ENCODE measurements around the gene SRXN1.

The SRXN1 gene

DNA sequence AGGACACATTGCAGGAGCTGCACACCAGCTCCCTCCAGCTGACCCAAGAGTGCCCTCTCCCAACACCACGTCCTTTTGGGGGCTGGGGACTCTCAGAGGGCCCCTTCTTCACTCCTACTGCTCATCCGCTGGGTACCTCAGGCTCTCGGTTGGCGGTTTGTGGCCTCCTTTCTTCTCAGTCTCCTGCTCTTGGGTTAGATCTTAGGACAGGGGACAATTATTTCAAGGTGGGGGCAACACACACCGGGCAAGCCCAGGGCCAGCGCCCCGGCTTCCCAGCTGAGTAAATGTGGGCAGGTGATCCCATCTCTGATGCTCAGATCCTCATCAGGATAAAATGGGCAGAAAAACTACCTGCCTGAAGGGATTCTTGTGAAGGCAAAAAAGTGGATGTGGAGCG, 44.0 kb downstream of the SRXN1 start:
- no peak overlapping the region for H3K9ac ChIP-seq (ENCODE audit: low read depth in 1 of 2, low read length in 2 of 2)
- H3K27me3 ChIP-seq (ENCODE audit: control insufficient read depth in 2 of 2, insufficient read depth in 2 of 2, low read length in 2 of 2): peaks cover 35 to 47% of the 10 kb centered on the region in 2 donors
- H3K4me1 ChIP-seq (ENCODE audit: control insufficient read depth in 2 of 2, insufficient read depth in 2 of 2, low read length in 2 of 2): no peaks in the 10 kb centered on the region
- no peaks in the 10 kb centered on the region for H3K9me3 ChIP-seq (ENCODE audit: control insufficient read depth in 2 of 2, low read length in 2 of 2)
- no peak overlapping the region for H3K27ac ChIP-seq (ENCODE audit: low read depth in 2 of 2, low read length in 2 of 2)
- no peak overlapping the region for H3K4me3 ChIP-seq (ENCODE audit: low read length in 2 of 2)
- no peaks in the 10 kb centered on the region for H3K36me3 ChIP-seq (ENCODE audit: control insufficient read depth in 2 of 2, insufficient read depth in 2 of 2, low read length in 2 of 2)

DNA sequence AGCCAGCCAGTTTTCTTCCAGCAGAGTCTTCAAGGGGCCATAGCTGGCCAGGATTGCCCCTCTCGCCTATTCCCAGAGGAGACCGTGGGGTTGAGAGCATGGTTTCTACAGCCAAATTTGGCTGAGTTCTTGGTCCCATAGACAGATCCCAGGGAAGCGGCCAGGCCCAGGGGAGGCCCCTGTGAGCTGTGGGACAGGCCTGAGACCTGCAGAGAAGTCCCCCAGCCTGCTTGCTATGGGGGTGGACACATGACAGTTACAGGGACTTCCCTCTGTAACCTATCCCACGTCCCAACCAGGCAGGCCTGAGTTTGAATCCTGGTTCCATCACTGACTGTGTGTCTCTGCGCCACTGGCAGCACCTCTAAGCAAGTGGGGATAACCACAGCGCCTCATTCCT, 45.5 kb downstream of the SRXN1 start:
- Histone ChIP-seq H3K36me3 (ENCODE audit: control insufficient read depth in 2 of 2, insufficient read depth in 2 of 2, low read length in 2 of 2) (no peaks in the 10 kb centered on the region), H3K27me3 (ENCODE audit: control insufficient read depth in 2 of 2, insufficient read depth in 2 of 2, low read length in 2 of 2) (peaks cover 32 to 34% of the 10 kb centered on the region in 2 donors), H3K4me1 (ENCODE audit: control insufficient read depth in 2 of 2, insufficient read depth in 2 of 2, low read length in 2 of 2) (no peaks in the 10 kb centered on the region), H3K4me3 (ENCODE audit: low read length in 2 of 2) (no peak overlapping the region), H3K9me3 (ENCODE audit: control insufficient read depth in 2 of 2, low read length in 2 of 2) (no peaks in the 10 kb centered on the region), H3K27ac (ENCODE audit: low read depth in 2 of 2, low read length in 2 of 2) (no peak overlapping the region), H3K9ac (ENCODE audit: low read depth in 1 of 2, low read length in 2 of 2) (no peak overlapping the region)

DNA sequence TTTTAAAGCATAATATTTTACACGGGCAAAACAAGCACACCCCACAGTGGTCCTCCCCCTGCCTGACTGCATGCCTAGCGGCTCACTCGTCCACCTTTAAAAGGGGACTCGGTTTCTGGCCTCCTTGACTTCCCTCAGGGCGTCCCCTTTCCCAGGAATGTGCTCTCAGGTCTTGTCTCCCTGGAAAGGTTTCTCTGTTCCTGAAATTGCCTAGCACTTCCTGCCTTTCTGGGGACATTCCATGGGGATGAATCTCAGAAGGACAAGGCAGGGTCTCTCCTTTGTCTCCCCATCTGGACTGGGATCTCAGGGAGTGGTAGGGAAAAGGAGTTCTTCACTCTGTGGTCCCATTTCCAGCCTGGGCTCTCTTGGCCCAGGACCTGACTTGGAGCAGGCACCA, 47.8 kb downstream of the SRXN1 start:
- no peaks in the 10 kb centered on the region for H3K9me3 ChIP-seq (ENCODE audit: control insufficient read depth in 2 of 2, low read length in 2 of 2)
- peaks cover 14 to 16% of the 10 kb centered on the region in 2 donors for H3K27me3 ChIP-seq (ENCODE audit: control insufficient read depth in 2 of 2, insufficient read depth in 2 of 2, low read length in 2 of 2)
- H3K27ac ChIP-seq (ENCODE audit: low read depth in 2 of 2, low read length in 2 of 2): no peak overlapping the region
- H3K9ac ChIP-seq (ENCODE audit: low read depth in 1 of 2, low read length in 2 of 2): no peak overlapping the region
- H3K4me3 ChIP-seq (ENCODE audit: low read length in 2 of 2): no peak overlapping the region
- H3K4me1 ChIP-seq (ENCODE audit: control insufficient read depth in 2 of 2, insufficient read depth in 2 of 2, low read length in 2 of 2): no peaks in the 10 kb centered on the region
- H3K36me3 ChIP-seq (ENCODE audit: control insufficient read depth in 2 of 2, insufficient read depth in 2 of 2, low read length in 2 of 2): no peaks in the 10 kb centered on the region

DNA sequence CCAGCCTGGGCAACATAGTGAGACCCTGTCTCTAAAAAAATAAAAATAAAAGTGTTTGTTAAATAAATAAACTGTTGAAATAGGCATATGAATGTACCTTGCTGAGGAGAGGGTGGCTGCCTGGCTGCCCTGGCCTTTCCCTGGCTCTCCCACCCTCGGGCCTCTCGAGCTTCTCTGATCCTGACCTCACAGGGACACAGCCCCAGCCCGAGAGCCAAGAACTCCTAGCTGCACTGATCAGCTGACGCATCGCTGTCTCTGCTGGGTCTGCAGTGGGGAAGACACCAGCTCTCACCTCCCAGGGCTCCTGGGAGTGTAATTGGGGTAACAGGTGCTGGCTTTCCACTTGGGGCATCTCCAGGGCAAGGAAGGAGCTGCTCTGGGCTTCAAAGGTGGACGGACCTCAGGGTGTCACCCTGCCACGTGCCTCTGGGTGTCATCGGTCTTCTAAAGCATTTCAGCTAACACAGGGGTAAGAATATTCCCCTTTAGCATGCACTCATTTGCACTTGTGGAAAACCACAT, 49.8 kb downstream of the SRXN1 start:
- Histone ChIP-seq H3K27ac (ENCODE audit: low read depth in 2 of 2, low read length in 2 of 2) (no peak overlapping the region), H3K9ac (ENCODE audit: low read depth in 1 of 2, low read length in 2 of 2) (no peak overlapping the region), H3K36me3 (ENCODE audit: control insufficient read depth in 2 of 2, insufficient read depth in 2 of 2, low read length in 2 of 2) (no peaks in the 10 kb centered on the region), H3K9me3 (ENCODE audit: control insufficient read depth in 2 of 2, low read length in 2 of 2) (no peaks in the 10 kb centered on the region), H3K4me1 (ENCODE audit: control insufficient read depth in 2 of 2, insufficient read depth in 2 of 2, low read length in 2 of 2) (no peaks in the 10 kb centered on the region), H3K4me3 (ENCODE audit: low read length in 2 of 2) (no peak overlapping the region), H3K27me3 (ENCODE audit: control insufficient read depth in 2 of 2, insufficient read depth in 2 of 2, low read length in 2 of 2) (peaks cover under 1 to 3% of the 10 kb centered on the region in 2 donors)

DNA sequence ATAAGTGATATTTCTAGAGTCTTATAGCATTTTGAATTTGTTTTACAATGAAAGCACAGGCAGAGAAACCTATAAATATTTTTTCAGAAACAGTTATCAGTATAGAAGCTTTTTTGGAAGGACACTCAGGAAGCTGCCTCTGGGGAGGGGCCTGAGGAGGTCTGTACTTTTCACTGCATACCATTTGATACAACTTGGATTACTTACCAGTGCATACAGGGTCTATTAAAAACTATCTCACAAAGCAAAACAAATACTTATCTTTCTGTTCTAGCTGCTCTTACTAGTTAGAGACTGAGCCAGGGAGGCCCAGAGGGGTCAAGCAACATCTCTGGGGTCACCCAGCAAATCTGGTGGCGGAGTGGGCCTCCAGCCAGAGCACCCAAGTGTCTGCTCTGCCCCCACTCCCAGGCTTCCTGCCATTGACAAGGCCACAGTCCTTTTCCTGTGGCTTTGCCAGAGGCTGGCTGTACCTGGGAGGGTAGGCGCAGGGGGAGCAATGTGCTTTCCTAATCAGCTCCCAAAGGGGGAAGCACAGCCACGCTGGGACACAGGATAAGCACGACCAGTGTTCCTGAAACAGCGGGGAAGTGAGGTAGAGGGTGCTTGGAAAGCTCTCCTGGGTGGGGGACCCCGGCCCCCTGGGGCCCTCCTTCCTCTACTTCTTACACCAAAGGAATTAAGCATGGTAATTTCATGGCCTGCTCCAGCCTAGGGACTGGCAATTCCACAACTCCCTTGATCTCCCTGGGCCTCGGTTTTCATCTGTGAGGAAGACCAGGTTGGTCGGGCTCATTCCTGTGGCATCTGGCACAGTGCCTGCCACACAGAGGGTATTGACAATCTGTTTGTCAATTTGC, 50.7 kb downstream of the SRXN1 start:
- Histone ChIP-seq H3K4me3 (ENCODE audit: low read length in 2 of 2) (no peak overlapping the region), H3K27me3 (ENCODE audit: control insufficient read depth in 2 of 2, insufficient read depth in 2 of 2, low read length in 2 of 2) (no peaks in the 10 kb centered on the region), H3K4me1 (ENCODE audit: control insufficient read depth in 2 of 2, insufficient read depth in 2 of 2, low read length in 2 of 2) (no peaks in the 10 kb centered on the region), H3K9ac (ENCODE audit: low read depth in 1 of 2, low read length in 2 of 2) (no peak overlapping the region), H3K9me3 (ENCODE audit: control insufficient read depth in 2 of 2, low read length in 2 of 2) (no peaks in the 10 kb centered on the region), H3K27ac (ENCODE audit: low read depth in 2 of 2, low read length in 2 of 2) (no peak overlapping the region), H3K36me3 (ENCODE audit: control insufficient read depth in 2 of 2, insufficient read depth in 2 of 2, low read length in 2 of 2) (no peaks in the 10 kb centered on the region)

DNA sequence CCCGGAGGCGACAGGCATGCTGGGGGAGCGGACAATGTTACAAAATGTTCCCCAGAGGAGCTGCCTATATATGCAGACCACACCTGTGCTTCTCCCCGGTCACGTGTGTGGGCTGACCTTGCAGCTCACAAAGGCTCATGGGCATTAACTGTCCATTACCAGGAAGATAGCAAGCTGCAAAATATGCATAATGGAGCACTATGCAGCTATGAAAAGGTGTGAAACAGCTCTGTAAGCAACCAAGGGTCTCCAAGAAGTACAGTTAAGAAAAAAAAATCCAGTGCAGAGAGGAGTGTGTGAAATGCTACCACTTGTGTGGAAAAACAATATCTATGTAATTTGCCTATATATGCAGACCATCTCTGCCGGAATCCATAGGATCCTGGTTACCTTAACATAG, 52.3 kb downstream of the SRXN1 start:
- Histone ChIP-seq H3K9me3 (ENCODE audit: control insufficient read depth in 2 of 2, low read length in 2 of 2) (no peaks in the 10 kb centered on the region), H3K4me1 (ENCODE audit: control insufficient read depth in 2 of 2, insufficient read depth in 2 of 2, low read length in 2 of 2) (no peaks in the 10 kb centered on the region), H3K9ac (ENCODE audit: low read depth in 1 of 2, low read length in 2 of 2) (no peak overlapping the region), H3K27ac (ENCODE audit: low read depth in 2 of 2, low read length in 2 of 2) (no peak overlapping the region), H3K36me3 (ENCODE audit: control insufficient read depth in 2 of 2, insufficient read depth in 2 of 2, low read length in 2 of 2) (no peaks in the 10 kb centered on the region), H3K27me3 (ENCODE audit: control insufficient read depth in 2 of 2, insufficient read depth in 2 of 2, low read length in 2 of 2) (no peaks in the 10 kb centered on the region), H3K4me3 (ENCODE audit: low read length in 2 of 2) (no peak overlapping the region)

DNA sequence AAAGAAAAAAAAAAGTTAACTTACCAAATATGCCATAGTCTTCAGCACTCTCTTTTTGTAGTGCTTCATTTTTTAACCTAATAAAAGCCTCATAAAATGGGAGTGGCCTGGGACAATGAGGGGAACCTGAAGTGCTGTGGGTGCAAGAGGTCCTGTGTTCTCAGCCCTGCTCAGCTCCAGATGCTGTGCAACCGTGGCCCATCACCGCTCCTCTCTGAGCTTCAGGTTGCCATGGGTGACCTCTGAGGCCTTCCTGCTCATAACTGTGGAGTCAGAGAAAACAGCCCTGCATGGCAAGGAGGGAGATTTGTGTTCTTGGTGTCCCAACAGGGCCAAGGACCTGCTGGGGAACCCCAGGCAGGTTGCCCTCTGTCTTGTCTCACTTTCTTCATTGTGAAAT, 52.9 kb downstream of the SRXN1 start:
- Histone ChIP-seq H3K9me3 (ENCODE audit: control insufficient read depth in 2 of 2, low read length in 2 of 2) (no peaks in the 10 kb centered on the region), H3K9ac (ENCODE audit: low read depth in 1 of 2, low read length in 2 of 2) (no peak overlapping the region), H3K4me3 (ENCODE audit: low read length in 2 of 2) (no peak overlapping the region), H3K27ac (ENCODE audit: low read depth in 2 of 2, low read length in 2 of 2) (no peak overlapping the region), H3K4me1 (ENCODE audit: control insufficient read depth in 2 of 2, insufficient read depth in 2 of 2, low read length in 2 of 2) (no peaks in the 10 kb centered on the region), H3K27me3 (ENCODE audit: control insufficient read depth in 2 of 2, insufficient read depth in 2 of 2, low read length in 2 of 2) (no peaks in the 10 kb centered on the region), H3K36me3 (ENCODE audit: control insufficient read depth in 2 of 2, insufficient read depth in 2 of 2, low read length in 2 of 2) (no peaks in the 10 kb centered on the region)

DNA sequence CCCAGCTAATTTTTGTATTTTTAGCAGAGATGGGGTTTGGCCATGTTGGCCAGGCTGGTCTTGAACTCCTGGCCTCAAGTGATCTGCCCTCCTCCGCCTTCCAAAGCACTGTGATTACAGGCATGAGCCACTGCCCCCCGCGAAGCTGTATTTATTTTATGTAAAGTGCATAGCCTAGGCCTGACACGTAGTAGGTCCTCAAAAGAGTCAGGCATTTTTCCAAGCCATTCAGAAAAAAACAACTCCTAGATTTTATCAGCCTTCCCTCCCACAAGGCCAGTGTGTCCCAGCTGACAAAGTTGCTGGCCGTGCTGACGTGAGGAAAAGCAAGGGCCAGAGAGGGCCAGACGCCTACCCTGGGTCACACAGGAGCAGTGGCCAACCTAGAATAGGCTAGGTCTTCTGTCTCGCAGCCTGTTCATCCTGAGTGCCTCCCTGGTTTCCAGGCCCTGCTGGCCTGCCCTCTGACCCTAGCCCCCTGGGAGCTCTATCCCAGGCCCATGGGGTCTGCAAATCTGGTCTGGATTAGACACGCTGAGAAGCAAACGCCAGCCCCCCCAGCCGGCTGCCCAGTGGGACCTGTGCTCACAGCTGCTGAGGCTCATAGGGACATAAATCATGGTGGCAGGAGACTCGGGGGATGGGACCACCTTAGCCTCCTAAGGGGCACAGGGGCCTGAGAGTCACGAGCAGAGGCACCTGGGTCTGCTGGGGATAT, 54.7 kb downstream of the SRXN1 start:
- Histone ChIP-seq H3K27me3 (ENCODE audit: control insufficient read depth in 2 of 2, insufficient read depth in 2 of 2, low read length in 2 of 2) (no peaks in the 10 kb centered on the region), H3K27ac (ENCODE audit: low read depth in 2 of 2, low read length in 2 of 2) (no peak overlapping the region), H3K36me3 (ENCODE audit: control insufficient read depth in 2 of 2, insufficient read depth in 2 of 2, low read length in 2 of 2) (no peaks in the 10 kb centered on the region), H3K4me1 (ENCODE audit: control insufficient read depth in 2 of 2, insufficient read depth in 2 of 2, low read length in 2 of 2) (no peaks in the 10 kb centered on the region), H3K4me3 (ENCODE audit: low read length in 2 of 2) (no peak overlapping the region), H3K9ac (ENCODE audit: low read depth in 1 of 2, low read length in 2 of 2) (no peak overlapping the region), H3K9me3 (ENCODE audit: control insufficient read depth in 2 of 2, low read length in 2 of 2) (no peaks in the 10 kb centered on the region)

DNA sequence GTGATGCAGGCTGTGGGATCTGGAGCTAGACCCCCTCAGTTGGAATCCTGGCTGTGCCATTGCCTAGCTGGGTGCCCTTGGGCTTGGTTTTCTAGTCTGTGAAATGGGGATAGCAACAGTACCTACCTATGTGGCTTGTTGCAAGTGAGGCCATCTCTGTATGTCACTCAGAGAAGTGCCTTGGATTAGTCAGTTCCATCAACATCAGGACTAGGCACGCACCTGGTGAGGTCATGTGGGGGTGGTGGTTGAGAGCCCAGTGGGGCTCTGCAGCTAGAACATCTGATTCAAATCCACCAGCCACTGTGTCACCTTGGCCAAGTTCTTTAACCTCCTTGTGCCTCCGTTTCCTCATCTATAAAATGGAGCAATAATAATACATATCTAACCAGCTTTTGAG, 55.4 kb downstream of the SRXN1 start:
- no peak overlapping the region for H3K9ac ChIP-seq (ENCODE audit: low read depth in 1 of 2, low read length in 2 of 2)
- H3K36me3 ChIP-seq (ENCODE audit: control insufficient read depth in 2 of 2, insufficient read depth in 2 of 2, low read length in 2 of 2): no peaks in the 10 kb centered on the region
- H3K27me3 ChIP-seq (ENCODE audit: control insufficient read depth in 2 of 2, insufficient read depth in 2 of 2, low read length in 2 of 2): no peaks in the 10 kb centered on the region
- H3K27ac ChIP-seq (ENCODE audit: low read depth in 2 of 2, low read length in 2 of 2): no peak overlapping the region
- no peaks in the 10 kb centered on the region for H3K9me3 ChIP-seq (ENCODE audit: control insufficient read depth in 2 of 2, low read length in 2 of 2)
- H3K4me1 ChIP-seq (ENCODE audit: control insufficient read depth in 2 of 2, insufficient read depth in 2 of 2, low read length in 2 of 2): no peaks in the 10 kb centered on the region
- H3K4me3 ChIP-seq (ENCODE audit: low read length in 2 of 2): no peak overlapping the region
